GM21515 (cell line): ENCODE measurements around the gene FNDC3A.
A peak's percentile ranks its signal among the peaks of the same experiment; 100 is the strongest.

Source experiments
- ATAC-seq: cut with Tn5 transposase; IDR thresholded peaks from one replicate; pipeline ENCODE4 v1.9.1; 2021; ENCODE audit not compliant: unreplicated experiment

Gene FNDC3A

DNA sequence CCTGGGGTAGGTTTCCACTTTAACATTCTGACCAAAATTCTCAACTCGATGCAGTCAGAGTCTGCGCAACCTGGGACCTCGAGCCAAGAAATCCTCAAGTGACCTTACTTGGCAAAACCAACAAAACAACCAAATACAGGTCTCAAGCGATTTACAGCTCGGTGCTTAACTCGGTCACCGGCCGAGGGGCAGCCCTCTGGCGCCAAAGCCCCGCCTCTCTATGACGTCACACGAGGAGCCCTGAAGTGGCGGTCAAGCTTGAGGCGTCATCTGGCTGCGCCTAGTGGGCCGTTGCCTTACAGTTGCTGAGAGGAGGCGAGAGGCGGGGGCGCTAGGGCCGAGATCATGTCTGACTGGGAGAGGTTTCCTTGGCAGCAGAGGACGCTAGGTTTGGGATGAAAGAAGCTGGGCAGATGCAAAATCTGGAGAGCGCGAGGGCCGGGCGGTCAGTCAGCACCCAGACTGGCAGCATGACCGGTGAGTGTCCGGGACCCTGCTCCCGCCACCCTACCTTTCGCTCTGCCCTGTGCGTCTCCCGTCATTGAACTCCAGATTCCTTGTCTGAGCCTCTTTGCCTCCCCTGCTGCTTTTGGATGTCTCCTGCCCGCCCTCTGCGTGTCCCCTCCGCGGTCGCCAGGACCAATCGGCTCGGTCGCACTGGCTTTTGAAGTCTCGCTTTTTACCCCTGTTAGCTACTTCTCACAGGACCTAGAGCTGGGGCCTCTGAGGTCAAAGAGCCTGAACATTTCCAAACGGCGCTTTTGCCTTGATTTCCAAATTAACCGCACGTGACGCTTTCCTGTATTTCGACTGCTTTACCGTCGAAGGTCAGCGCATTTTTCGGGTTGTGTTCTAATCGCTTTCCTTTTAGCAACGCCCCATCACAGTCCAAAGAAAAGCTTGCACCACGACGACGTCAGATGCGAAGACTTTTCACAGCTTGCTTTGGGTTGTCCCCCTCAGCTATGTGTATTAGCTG, 272.2 kb downstream of the FNDC3A start, which contains the start of gene CDADC1:
Gene CDADC1 (plus strand): TSS at position 283 of the 979 bp plus-strand sequence. CDS start 113 bp downstream, at position 396.
- peak; percentile 93 for ATAC-seq

DNA sequence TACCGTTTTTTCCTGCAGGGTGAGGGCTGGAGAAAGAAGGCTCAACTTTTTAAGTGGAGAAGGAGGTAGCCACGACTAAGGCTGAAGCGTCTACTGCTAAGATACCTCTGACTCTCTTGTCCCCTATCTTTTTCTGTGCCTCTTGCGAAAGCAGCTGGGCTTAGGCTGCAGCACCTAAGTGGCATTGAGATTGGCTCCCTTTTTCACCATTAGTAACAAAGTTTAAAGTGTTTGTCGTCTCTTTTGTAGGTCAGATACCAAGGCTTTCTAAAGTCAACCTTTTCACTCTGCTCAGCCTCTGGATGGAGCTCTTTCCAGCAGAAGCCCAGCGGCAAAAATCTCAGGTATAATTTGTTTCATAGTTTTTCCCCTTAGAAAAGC, 272.9 kb downstream of the FNDC3A start:
- peak; percentile 9 for ATAC-seq

DNA sequence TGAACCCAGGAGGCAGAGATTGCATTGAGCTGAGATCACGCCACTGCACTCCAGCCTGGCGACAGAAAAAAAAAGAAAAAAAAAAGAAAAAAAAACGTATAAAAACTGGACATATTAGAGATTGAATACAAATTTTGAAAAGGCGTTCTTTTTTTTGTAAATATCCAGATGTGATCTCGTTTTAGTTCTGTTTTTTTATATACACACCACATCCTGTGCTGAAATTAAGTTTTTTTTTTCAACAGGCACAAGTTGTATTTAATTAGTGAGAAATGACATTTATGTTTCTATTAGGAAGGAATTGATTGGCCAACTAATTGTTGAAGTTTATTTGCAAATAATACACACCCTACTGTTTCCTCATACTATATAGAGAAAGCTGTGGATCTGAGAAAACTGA, 275.6 kb downstream of the FNDC3A start:
- ATAC-seq = no peak

GRCh38 chr13:49253310-49253709, 277.6 kb downstream of the FNDC3A start:
- no peak for ATAC-seq

DNA sequence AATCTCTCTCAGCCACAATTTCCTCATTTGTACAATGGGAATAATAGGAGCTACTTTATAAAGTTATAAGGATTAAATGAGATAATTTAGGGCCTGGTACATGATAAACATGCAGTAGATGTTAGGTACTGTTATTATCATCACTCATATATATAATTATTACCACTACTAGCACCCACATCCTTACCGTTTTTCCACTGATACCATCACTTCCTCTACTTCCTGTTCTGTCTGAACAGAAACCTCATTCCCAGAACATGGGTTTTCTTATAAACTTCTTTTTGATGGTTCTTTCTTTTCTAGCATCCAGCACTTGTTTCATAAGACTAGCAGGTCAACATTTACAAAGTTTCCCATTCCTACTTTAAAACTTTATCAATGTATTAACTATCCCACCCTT, 278.3 kb downstream of the FNDC3A start:
- no peak for ATAC-seq

DNA sequence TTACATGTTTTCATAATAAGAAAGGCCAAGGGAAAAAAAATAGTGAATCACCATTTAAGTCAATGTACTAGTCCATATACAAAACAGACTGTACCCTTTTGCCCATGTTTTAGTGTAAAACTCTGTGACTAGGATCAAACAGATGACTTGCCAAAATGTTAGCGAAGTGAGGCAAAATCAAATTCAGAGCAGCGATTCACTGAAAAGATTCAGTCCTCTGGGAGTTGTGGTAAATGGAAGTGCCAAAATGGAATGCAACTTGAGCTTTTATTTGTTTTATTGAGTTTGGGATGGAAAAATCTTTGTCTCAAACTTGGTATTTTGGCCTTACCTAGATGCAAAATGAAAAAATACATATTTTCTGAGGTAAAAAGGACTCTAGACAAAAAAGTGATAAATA, 281.1 kb downstream of the FNDC3A start:
- ATAC-seq = no peak

DNA sequence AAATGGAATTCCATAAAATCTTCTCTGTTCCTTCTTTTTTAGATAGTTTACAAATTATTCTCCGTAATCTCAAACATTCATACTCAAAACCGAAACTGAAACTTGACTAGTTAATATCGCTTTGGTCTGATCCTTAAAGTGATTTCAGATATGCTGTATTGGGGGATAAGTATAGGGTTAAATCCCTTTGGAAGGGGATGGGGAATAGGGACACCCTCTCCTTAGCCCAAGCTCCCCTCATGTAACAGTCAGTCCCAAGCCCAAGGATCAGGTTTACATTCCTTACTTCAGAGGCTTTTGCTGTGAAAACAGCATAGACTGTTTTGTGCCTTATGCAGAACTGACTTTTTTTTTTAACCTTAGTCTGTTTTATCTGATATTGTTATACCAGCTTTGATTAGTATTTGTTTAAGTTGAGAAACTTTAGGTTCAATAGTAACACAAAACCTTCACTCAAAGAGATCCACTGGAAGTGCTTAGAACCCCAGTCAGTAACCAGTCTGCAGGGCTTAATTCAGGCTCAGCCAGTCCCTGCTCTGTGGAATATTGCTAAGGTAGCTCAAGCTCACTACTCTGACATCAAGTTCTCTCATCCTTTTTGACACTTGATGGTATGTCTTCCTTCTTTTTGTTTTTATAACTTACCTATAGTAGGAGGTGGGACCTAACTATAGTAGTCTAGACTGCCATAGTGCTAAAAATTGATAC, 282.5 kb downstream of the FNDC3A start:
- no peak for ATAC-seq
